HepG2 (cell line): ENCODE data around the gene MYPN. TPM values are rescaled to one million over a fixed set of nuclear protein-coding genes. Genes with fewer than 3 reads are reported as not detected.

Experiments
- ARID2 ChIP-seq: sonication (generic); formaldehyde crosslinking; IDR thresholded peaks from 2 replicates; pipeline ENCODE4 v1.8.1; 2022; ENCODE audit warnings: mild to moderate bottlenecking, missing genetic modification reagents, borderline replicate concordance
- FOXC1 ChIP-seq: sonication (generic); formaldehyde crosslinking; IDR thresholded peaks from 2 replicates; pipeline ENCODE4 v1.8.0; 2022; ENCODE audit warnings: mild to moderate bottlenecking, missing genetic modification reagents, borderline replicate concordance
- FOXM1 ChIP-seq: sonication (generic); formaldehyde crosslinking; IDR thresholded peaks from 2 replicates; pipeline ENCODE4 v1.5.0; 2020; ENCODE audit warnings: missing genetic modification reagents
- GATAD1 ChIP-seq: IDR thresholded peaks from 2 replicates; pipeline ENCODE4 v1.6.1; 2016; ENCODE audit warnings: missing genetic modification reagents, missing compliant biosample characterization
- MLLT10 ChIP-seq: sonication (generic); formaldehyde crosslinking; IDR thresholded peaks from 2 replicates; pipeline ENCODE4 v1.4.0; 2020; ENCODE audit warnings: missing genetic modification reagents
- NR2F2 ChIP-seq: IDR thresholded peaks from 2 replicates; pipeline ENCODE4 v1.6.1; 2012; ENCODE audit warnings: low read depth, inconsistent platforms, borderline replicate concordance
- NR3C1 ChIP-seq: sonication (generic); formaldehyde crosslinking; IDR thresholded peaks from 2 replicates; pipeline ENCODE4 v1.4.0; 2020; ENCODE audit warnings: missing genetic modification reagents
- REPIN1 ChIP-seq: sonication (generic); formaldehyde crosslinking; IDR thresholded peaks from 2 replicates; pipeline ENCODE4 v1.8.0; 2022; ENCODE audit warnings: missing genetic modification reagents, low read depth, mild to moderate bottlenecking, borderline replicate concordance
- SMAD9 ChIP-seq: sonication (generic); formaldehyde crosslinking; IDR thresholded peaks from 2 replicates; pipeline ENCODE4 v1.5.1; 2020; ENCODE audit warnings: mild to moderate bottlenecking, missing genetic modification reagents
- SOX5 ChIP-seq: IDR thresholded peaks from 2 replicates; pipeline ENCODE4 v1.6.1; 2016; ENCODE audit warnings: borderline replicate concordance
- SP1 ChIP-seq, 2 experiments: fragments of 450-650 bp in 1 of 2; sonication (generic) in 1 of 2; formaldehyde crosslinking in 1 of 2; IDR thresholded peaks; 2 replicates each; pipeline versions ENCODE4 v1.4.0 to v1.6.1; 2016 to 2020; ENCODE audit warnings: missing genetic modification reagents in 1 of 2
- SP2 ChIP-seq: sonication (generic); formaldehyde crosslinking; IDR thresholded peaks from 2 replicates; pipeline ENCODE4 v1.5.1; 2020; ENCODE audit warnings: mild to moderate bottlenecking, missing genetic modification reagents
- ZNF124 ChIP-seq: sonication (generic); formaldehyde crosslinking; IDR thresholded peaks from 2 replicates; pipeline ENCODE4 v1.4.0; 2020; ENCODE audit warnings: missing genetic modification reagents
- ZNF17 ChIP-seq: sonication (generic); formaldehyde crosslinking; IDR thresholded peaks from 2 replicates; pipeline ENCODE4 v1.5.0; 2020; ENCODE audit warnings: mild to moderate bottlenecking, missing genetic modification reagents
- ZNF251 ChIP-seq: sonication (generic); formaldehyde crosslinking; IDR thresholded peaks from 2 replicates; pipeline ENCODE4 v1.9.0; 2021; ENCODE audit warnings: mild to moderate bottlenecking, missing genetic modification reagents
- ZNF30 ChIP-seq: sonication (generic); formaldehyde crosslinking; IDR thresholded peaks from 2 replicates; pipeline ENCODE4 v1.5.0; 2020; ENCODE audit warnings: mild to moderate bottlenecking, missing genetic modification reagents
- ZNF563 ChIP-seq: sonication (generic); formaldehyde crosslinking; IDR thresholded peaks from 2 replicates; pipeline ENCODE4 v1.8.0; 2022; ENCODE audit warnings: mild to moderate bottlenecking, moderate library complexity, missing genetic modification reagents
- polyA plus RNA-seq, 8 experiments: library from polyadenylated mRNA; depleted of rRNA in 3 of 8; stranded (reverse) in 7 of 8; unstranded in 1 of 8; fragments of >200 nt; fragmentation: Illumina TruSeq in 4 of 8; extraction: Trizol in 4 of 8; gene quantifications; 2 replicates each; pipeline versions ENCODE4 v1.2.1 to v1.2.3, GENCODE V29; 2011 to 2016; ENCODE audit warnings: low read depth in 4 of 8, missing spikeins in 1 of 8, mixed read lengths in 1 of 8; ENCODE audit not compliant: insufficient read depth in 1 of 8
- total RNA-seq, 5 experiments: library from RNA; depleted of rRNA; stranded (reverse); fragments of >200 nt; fragmentation: Illumina TruSeq; extraction: Trizol; gene quantifications; 2 replicates each; pipeline ENCODE4 v1.2.3, GENCODE V29; 2016; ENCODE audit warnings: low read depth in 1 of 5
- TF ChIP-seq, protein P1 (sequence below): sonication (generic); IDR thresholded peaks from 2 replicates; pipeline ENCODE4 v1.6.1; 2016; ENCODE audit warnings: low read depth, borderline replicate concordance
- TF ChIP-seq, protein P2 (sequence below): sonication (generic); formaldehyde crosslinking; IDR thresholded peaks from 2 replicates; pipeline ENCODE4 v1.4.0; 2020; ENCODE audit warnings: missing genetic modification reagents
- TF ChIP-seq, protein P3 (sequence below): IDR thresholded peaks from 2 replicates; pipeline ENCODE4 v1.6.1; 2016; ENCODE audit warnings: missing compliant biosample characterization, missing genetic modification reagents, borderline replicate concordance
- TF ChIP-seq, protein P4 (sequence below): sonication (generic); formaldehyde crosslinking; IDR thresholded peaks from 2 replicates; pipeline ENCODE4 v1.8.0; 2022; ENCODE audit warnings: mild to moderate bottlenecking, missing genetic modification reagents, borderline replicate concordance
- TF ChIP-seq, protein P5 (sequence below): IDR thresholded peaks from 2 replicates; pipeline ENCODE4 v1.6.1; 2016; ENCODE audit warnings: mild to moderate bottlenecking

The MYPN gene
- total and polyA plus RNA-seq, 2 of the 13 experiments (the other 11 are each of a cell fraction or from before 2014, with no cell fraction given), result not detected

DNA sequence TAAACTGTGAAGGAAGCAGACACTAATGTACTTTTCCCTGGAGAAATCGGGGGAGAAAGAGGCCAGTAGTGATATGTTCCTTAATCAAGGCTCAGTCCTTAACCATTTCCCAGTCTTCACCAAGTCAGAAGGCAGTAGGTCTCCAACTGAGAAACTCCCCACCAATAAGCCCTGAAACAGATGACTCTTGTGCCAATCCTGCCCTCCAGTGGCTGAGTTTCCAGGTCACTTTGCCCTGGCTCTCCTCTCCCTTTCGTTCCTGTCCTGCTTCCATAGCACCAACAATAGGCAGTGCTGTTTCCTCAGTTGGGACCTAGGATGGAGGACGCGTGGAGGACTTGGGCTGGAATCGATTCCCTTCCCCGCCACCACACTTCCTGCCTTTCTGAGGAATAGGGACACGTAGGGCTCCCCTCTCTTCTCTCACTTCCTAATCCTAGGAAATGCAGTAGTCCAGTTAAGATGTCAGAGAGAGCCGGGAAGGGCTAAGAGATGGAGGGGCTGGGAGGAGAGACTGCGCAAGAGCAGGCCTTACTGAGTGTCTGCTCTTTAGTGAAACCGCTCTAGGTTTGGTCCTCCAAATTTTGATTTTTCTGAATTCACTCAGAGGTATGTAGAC lies 99.2 kb downstream of the MYPN start (continued):
- TF ChIP-seq, protein P1, sequence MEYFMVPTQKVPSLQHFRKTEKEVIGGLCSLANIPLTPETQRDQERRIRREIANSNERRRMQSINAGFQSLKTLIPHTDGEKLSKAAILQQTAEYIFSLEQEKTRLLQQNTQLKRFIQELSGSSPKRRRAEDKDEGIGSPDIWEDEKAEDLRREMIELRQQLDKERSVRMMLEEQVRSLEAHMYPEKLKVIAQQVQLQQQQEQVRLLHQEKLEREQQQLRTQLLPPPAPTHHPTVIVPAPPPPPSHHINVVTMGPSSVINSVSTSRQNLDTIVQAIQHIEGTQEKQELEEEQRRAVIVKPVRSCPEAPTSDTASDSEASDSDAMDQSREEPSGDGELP, result 0 out of 2 replicates have a peak, but pooled peaks have one; percentile 21
- no peak for TF ChIP-seq ARID2 (CRISPR knock-in tag)
- no peak for TF ChIP-seq ZNF251 (CRISPR knock-in tag)
- no peak for TF ChIP-seq ZNF124
- no peak for TF ChIP-seq SOX5 (CRISPR knock-in tag)
- TF ChIP-seq, protein P2, sequence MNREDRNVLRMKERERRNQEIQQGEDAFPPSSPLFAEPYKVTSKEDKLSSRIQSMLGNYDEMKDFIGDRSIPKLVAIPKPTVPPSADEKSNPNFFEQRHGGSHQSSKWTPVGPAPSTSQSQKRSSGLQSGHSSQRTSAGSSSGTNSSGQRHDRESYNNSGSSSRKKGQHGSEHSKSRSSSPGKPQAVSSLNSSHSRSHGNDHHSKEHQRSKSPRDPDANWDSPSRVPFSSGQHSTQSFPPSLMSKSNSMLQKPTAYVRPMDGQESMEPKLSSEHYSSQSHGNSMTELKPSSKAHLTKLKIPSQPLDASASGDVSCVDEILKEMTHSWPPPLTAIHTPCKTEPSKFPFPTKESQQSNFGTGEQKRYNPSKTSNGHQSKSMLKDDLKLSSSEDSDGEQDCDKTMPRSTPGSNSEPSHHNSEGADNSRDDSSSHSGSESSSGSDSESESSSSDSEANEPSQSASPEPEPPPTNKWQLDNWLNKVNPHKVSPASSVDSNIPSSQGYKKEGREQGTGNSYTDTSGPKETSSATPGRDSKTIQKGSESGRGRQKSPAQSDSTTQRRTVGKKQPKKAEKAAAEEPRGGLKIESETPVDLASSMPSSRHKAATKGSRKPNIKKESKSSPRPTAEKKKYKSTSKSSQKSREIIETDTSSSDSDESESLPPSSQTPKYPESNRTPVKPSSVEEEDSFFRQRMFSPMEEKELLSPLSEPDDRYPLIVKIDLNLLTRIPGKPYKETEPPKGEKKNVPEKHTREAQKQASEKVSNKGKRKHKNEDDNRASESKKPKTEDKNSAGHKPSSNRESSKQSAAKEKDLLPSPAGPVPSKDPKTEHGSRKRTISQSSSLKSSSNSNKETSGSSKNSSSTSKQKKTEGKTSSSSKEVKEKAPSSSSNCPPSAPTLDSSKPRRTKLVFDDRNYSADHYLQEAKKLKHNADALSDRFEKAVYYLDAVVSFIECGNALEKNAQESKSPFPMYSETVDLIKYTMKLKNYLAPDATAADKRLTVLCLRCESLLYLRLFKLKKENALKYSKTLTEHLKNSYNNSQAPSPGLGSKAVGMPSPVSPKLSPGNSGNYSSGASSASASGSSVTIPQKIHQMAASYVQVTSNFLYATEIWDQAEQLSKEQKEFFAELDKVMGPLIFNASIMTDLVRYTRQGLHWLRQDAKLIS (CRISPR knock-in tag), result no peak
- TF ChIP-seq REPIN1 (CRISPR knock-in tag), result 0 out of 2 replicates have a peak, but pooled peaks have one; percentile 24
- TF ChIP-seq MLLT10 (CRISPR knock-in tag), result no peak
- TF ChIP-seq ZNF563 (CRISPR knock-in tag), result no peak
- no peak for TF ChIP-seq GATAD1
- no peak for TF ChIP-seq FOXM1 (CRISPR knock-in tag)
- TF ChIP-seq, protein P3, sequence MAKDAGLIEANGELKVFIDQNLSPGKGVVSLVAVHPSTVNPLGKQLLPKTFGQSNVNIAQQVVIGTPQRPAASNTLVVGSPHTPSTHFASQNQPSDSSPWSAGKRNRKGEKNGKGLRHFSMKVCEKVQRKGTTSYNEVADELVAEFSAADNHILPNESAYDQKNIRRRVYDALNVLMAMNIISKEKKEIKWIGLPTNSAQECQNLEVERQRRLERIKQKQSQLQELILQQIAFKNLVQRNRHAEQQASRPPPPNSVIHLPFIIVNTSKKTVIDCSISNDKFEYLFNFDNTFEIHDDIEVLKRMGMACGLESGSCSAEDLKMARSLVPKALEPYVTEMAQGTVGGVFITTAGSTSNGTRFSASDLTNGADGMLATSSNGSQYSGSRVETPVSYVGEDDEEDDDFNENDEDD (CRISPR knock-in tag), result no peak
- no peak for TF ChIP-seq ZNF17 (CRISPR knock-in tag)
- TF ChIP-seq SP1 (IDR thresholded peaks at IDR 0.05), result no peak
- no peak for TF ChIP-seq SP1 (CRISPR knock-in tag; IDR thresholded peaks at IDR 0.05)
- TF ChIP-seq NR3C1 (CRISPR knock-in tag), result no peak
- TF ChIP-seq, protein P4, sequence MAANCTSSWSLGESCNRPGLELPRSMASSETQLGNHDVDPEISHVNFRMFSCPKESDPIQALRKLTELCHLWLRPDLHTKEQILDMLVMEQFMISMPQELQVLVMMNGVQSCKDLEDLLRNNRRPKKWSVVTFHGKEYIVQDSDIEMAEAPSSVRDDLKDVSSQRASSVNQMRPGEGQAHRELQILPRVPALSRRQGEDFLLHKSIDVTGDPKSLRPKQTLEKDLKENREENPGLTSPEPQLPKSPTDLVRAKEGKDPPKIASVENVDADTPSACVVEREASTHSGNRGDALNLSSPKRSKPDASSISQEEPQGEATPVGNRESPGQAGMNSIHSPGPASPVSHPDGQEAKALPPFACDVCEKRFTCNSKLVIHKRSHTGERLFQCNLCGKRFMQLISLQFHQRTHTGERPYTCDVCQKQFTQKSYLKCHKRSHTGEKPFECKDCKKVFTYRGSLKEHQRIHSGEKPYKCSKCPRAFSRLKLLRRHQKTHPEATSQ, result no peak
- no peak for TF ChIP-seq NR2F2
- no peak for TF ChIP-seq SMAD9 (CRISPR knock-in tag)
- TF ChIP-seq, protein P5, sequence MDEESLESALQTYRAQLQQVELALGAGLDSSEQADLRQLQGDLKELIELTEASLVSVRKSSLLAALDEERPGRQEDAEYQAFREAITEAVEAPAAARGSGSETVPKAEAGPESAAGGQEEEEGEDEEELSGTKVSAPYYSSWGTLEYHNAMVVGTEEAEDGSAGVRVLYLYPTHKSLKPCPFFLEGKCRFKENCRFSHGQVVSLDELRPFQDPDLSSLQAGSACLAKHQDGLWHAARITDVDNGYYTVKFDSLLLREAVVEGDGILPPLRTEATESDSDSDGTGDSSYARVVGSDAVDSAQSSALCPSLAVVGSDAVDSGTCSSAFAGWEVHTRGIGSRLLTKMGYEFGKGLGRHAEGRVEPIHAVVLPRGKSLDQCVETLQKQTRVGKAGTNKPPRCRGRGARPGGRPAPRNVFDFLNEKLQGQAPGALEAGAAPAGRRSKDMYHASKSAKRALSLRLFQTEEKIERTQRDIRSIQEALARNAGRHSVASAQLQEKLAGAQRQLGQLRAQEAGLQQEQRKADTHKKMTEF (CRISPR knock-in tag), result peak; percentile 40; the same call in 1 of the 2 replicates
- TF ChIP-seq SP2 (CRISPR knock-in tag), result no peak
- no peak for TF ChIP-seq FOXC1 (CRISPR knock-in tag)
- no peak for TF ChIP-seq ZNF30 (CRISPR knock-in tag)
